Measurements from ENCODE around the gene ATP6V0A4.
"Not testable (repeated sequence)": the region's sequence is repeated elsewhere in the genome, so short reads cannot be mapped to it uniquely, and the experiment has no call there.

Gene ATP6V0A4

GRCh38 chr7:138705167-138705566 lies 92.8 kb downstream of the ATP6V0A4 start:
- H3K4me3 ChIP-seq (ENCODE audit: low read depth, low read length): no peak overlapping the region

- H3K4me3 ChIP-seq (ENCODE audit: low read depth, low read length): no peak overlapping the region
These were observed 96.5 kb downstream of the ATP6V0A4 start for GRCh38 chr7:138701537-138701923.

- no peak within 1 kb of the TSS for H3K4me3 ChIP-seq (ENCODE audit: low read depth, low read length)
These were observed 97.0 kb downstream of the ATP6V0A4 start, which contains the start of gene SVOPL for GRCh38 chr7:138700857-138701536. TSS of gene SVOPL (minus strand) at chr7:138701362. CDS start at chr7:138679045, 22,317 bp downstream.

GRCh38 chr7:138699661-138700060 lies 98.3 kb downstream of the ATP6V0A4 start:
- no peak overlapping the region for H3K4me3 ChIP-seq (ENCODE audit: low read depth, low read length)

GRCh38 chr7:138698281-138698680 lies 99.7 kb downstream of the ATP6V0A4 start:
- H3K4me3 ChIP-seq (ENCODE audit: low read depth, low read length): no peak overlapping the region

GRCh38 chr7:138697535-138698182 lies 100.3 kb downstream of the ATP6V0A4 start:
- H3K4me3 ChIP-seq (ENCODE audit: low read depth, low read length): no peak overlapping the region

- H3K4me3 ChIP-seq (ENCODE audit: low read depth, low read length): not testable (repeated sequence)
These were observed 102.2 kb downstream of the ATP6V0A4 start for GRCh38 chr7:138695776-138696175.

- no peak overlapping the region for H3K4me3 ChIP-seq (ENCODE audit: low read depth, low read length)
These were observed 102.9 kb downstream of the ATP6V0A4 start for GRCh38 chr7:138695106-138695505.

GRCh38 chr7:138691178-138691577 lies 106.8 kb downstream of the ATP6V0A4 start:
- no peak overlapping the region for H3K4me3 ChIP-seq (ENCODE audit: low read depth, low read length)

- H3K4me3 ChIP-seq (ENCODE audit: low read depth, low read length): no peak overlapping the region
These were observed 107.5 kb downstream of the ATP6V0A4 start for GRCh38 chr7:138690495-138690894.

GRCh38 chr7:138688037-138688436 lies 110.0 kb downstream of the ATP6V0A4 start:
- not testable (repeated sequence) for H3K4me3 ChIP-seq (ENCODE audit: low read depth, low read length)

- no peak overlapping the region for H3K4me3 ChIP-seq (ENCODE audit: low read depth, low read length)
These were observed 113.7 kb downstream of the ATP6V0A4 start for GRCh38 chr7:138684340-138684739.

GRCh38 chr7:138679793-138680192 lies 118.2 kb downstream of the ATP6V0A4 start:
- H3K4me3 ChIP-seq (ENCODE audit: low read depth, low read length): no peak overlapping the region

- no peak overlapping the region for H3K4me3 ChIP-seq (ENCODE audit: low read depth, low read length)
These were observed 127.4 kb downstream of the ATP6V0A4 start for GRCh38 chr7:138670594-138670993.

GRCh38 chr7:138669364-138669763 lies 128.6 kb downstream of the ATP6V0A4 start:
- no peak overlapping the region for H3K4me3 ChIP-seq (ENCODE audit: low read depth, low read length)

- H3K4me3 ChIP-seq (ENCODE audit: low read depth, low read length): no peak overlapping the region
These were observed 129.1 kb downstream of the ATP6V0A4 start for GRCh38 chr7:138668946-138669345.

GRCh38 chr7:138668229-138668596 lies 129.8 kb downstream of the ATP6V0A4 start:
- H3K4me3 ChIP-seq (ENCODE audit: low read depth, low read length): no peak overlapping the region

GRCh38 chr7:138667535-138668228 lies 130.3 kb downstream of the ATP6V0A4 start:
- no peak overlapping the region for H3K4me3 ChIP-seq (ENCODE audit: low read depth, low read length)

- no peak overlapping the region for H3K4me3 ChIP-seq (ENCODE audit: low read depth, low read length)
These were observed 131.6 kb downstream of the ATP6V0A4 start for GRCh38 chr7:138666385-138666784.

GRCh38 chr7:138665669-138666140 lies 132.3 kb downstream of the ATP6V0A4 start:
- no peak overlapping the region for H3K4me3 ChIP-seq (ENCODE audit: low read depth, low read length)

GRCh38 chr7:138665249-138665648 lies 132.7 kb downstream of the ATP6V0A4 start:
- H3K4me3 ChIP-seq (ENCODE audit: low read depth, low read length): no peak overlapping the region
